ENCODE data around the gene IKZF2.

DNA sequence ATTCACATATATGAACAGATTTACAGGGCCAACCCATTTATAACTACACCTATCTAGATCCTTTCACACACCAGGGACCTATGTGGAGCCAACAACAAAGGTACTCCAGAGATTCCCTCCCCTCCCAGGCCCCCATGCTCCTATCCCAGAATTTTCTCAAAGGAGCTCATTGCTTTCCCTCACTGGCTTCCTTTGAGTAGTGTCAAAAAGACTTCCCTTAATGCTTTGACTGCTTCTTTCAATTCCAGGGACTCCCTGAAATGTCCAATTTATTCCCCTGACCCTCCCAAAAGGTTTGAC, 46.6 kb downstream of the IKZF2 start:
- TF ChIP-seq, protein P1, sequence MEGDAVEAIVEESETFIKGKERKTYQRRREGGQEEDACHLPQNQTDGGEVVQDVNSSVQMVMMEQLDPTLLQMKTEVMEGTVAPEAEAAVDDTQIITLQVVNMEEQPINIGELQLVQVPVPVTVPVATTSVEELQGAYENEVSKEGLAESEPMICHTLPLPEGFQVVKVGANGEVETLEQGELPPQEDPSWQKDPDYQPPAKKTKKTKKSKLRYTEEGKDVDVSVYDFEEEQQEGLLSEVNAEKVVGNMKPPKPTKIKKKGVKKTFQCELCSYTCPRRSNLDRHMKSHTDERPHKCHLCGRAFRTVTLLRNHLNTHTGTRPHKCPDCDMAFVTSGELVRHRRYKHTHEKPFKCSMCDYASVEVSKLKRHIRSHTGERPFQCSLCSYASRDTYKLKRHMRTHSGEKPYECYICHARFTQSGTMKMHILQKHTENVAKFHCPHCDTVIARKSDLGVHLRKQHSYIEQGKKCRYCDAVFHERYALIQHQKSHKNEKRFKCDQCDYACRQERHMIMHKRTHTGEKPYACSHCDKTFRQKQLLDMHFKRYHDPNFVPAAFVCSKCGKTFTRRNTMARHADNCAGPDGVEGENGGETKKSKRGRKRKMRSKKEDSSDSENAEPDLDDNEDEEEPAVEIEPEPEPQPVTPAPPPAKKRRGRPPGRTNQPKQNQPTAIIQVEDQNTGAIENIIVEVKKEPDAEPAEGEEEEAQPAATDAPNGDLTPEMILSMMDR (IDR thresholded peaks at IDR 0.05; ENCODE audit: low read depth, low read length, missing input control): no peak
- no peak for TF ChIP-seq TAF1 (conservative IDR thresholded peaks at IDR 0.05)
- TF ChIP-seq HNF4G (IDR thresholded peaks at IDR 0.05): no peak
- no peak for TF ChIP-seq RXRA (IDR thresholded peaks at IDR 0.05)
- TF ChIP-seq, protein P2, sequence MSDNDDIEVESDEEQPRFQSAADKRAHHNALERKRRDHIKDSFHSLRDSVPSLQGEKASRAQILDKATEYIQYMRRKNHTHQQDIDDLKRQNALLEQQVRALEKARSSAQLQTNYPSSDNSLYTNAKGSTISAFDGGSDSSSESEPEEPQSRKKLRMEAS (IDR thresholded peaks at IDR 0.05): no peak
- no peak for TF ChIP-seq RAD21 (IDR thresholded peaks at IDR 0.05)
- TF ChIP-seq, protein P3, sequence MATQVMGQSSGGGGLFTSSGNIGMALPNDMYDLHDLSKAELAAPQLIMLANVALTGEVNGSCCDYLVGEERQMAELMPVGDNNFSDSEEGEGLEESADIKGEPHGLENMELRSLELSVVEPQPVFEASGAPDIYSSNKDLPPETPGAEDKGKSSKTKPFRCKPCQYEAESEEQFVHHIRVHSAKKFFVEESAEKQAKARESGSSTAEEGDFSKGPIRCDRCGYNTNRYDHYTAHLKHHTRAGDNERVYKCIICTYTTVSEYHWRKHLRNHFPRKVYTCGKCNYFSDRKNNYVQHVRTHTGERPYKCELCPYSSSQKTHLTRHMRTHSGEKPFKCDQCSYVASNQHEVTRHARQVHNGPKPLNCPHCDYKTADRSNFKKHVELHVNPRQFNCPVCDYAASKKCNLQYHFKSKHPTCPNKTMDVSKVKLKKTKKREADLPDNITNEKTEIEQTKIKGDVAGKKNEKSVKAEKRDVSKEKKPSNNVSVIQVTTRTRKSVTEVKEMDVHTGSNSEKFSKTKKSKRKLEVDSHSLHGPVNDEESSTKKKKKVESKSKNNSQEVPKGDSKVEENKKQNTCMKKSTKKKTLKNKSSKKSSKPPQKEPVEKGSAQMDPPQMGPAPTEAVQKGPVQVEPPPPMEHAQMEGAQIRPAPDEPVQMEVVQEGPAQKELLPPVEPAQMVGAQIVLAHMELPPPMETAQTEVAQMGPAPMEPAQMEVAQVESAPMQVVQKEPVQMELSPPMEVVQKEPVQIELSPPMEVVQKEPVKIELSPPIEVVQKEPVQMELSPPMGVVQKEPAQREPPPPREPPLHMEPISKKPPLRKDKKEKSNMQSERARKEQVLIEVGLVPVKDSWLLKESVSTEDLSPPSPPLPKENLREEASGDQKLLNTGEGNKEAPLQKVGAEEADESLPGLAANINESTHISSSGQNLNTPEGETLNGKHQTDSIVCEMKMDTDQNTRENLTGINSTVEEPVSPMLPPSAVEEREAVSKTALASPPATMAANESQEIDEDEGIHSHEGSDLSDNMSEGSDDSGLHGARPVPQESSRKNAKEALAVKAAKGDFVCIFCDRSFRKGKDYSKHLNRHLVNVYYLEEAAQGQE (IDR thresholded peaks at IDR 0.05): no peak
- TF ChIP-seq, protein P4, sequence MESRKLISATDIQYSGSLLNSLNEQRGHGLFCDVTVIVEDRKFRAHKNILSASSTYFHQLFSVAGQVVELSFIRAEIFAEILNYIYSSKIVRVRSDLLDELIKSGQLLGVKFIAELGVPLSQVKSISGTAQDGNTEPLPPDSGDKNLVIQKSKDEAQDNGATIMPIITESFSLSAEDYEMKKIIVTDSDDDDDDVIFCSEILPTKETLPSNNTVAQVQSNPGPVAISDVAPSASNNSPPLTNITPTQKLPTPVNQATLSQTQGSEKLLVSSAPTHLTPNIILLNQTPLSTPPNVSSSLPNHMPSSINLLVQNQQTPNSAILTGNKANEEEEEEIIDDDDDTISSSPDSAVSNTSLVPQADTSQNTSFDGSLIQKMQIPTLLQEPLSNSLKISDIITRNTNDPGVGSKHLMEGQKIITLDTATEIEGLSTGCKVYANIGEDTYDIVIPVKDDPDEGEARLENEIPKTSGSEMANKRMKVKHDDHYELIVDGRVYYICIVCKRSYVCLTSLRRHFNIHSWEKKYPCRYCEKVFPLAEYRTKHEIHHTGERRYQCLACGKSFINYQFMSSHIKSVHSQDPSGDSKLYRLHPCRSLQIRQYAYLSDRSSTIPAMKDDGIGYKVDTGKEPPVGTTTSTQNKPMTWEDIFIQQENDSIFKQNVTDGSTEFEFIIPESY (IDR thresholded peaks at IDR 0.05): no peak
- no peak for TF ChIP-seq SP1 (IDR thresholded peaks at IDR 0.05)
- TF ChIP-seq, protein P5, sequence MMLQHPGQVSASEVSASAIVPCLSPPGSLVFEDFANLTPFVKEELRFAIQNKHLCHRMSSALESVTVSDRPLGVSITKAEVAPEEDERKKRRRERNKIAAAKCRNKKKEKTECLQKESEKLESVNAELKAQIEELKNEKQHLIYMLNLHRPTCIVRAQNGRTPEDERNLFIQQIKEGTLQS (IDR thresholded peaks at IDR 0.05): no peak
- no peak for TF ChIP-seq GABPA (IDR thresholded peaks at IDR 0.05 in 1 of 2, conservative IDR thresholded peaks at IDR 0.05 in 1 of 2)
